AG04450 (cell line): ENCODE data around the gene SNED1. TPM values are rescaled to one million over a fixed set of nuclear protein-coding genes. Genes with fewer than 3 reads are reported as not detected.

Experiments
- CTCF ChIA-PET: fragments of 300-600, 350-600 bp; formaldehyde crosslinking; extraction: SDS; loops from one replicate; lab custom pipeline; 2022; ENCODE audit warnings: antibody characterized with exemption, inconsistent platforms; lab: Charles Lee
- POLR2A ChIA-PET: fragments of 350-600 bp; formaldehyde crosslinking; extraction: SDS; loops from one replicate; lab custom pipeline; 2021; ENCODE audit warnings: antibody characterized with exemption, inconsistent platforms; lab: Yijun Ruan, JAX
- DNase-seq: peaks from one replicate; pipeline ENCODE4 v3.0.0-alpha.2; 2011; ENCODE audit warnings: low read depth, low spot score
- H3K27ac ChIP-seq: one replicate; pipeline ENCODE4 v1.5.1; 2012; ENCODE audit warnings: low read depth, low read length, control low read depth
- H3K27me3 ChIP-seq: one replicate; pipeline ENCODE4 v1.6.0; 2012; ENCODE audit warnings: low read length; ENCODE audit not compliant: control insufficient read depth, insufficient read depth
- H3K4me3 ChIP-seq: 2 replicates; pipeline ENCODE4 v1.5.1; 2011; ENCODE audit warnings: mild to moderate bottlenecking, low read depth, low read length, control low read depth
- H3K9me3 ChIP-seq: 2 replicates; pipeline ENCODE4 v1.5.1; 2012; ENCODE audit warnings: low read length; ENCODE audit not compliant: control insufficient read depth, insufficient read depth
- polyA plus RNA-seq: library from polyadenylated mRNA; depleted of rRNA; stranded (reverse); fragments of >200 nt; gene quantifications from 2 replicates; pipeline ENCODE4 v1.2.3, GENCODE V29; 2011
- TF ChIP-seq, protein P1 (sequence below): IDR thresholded peaks from 2 replicates; pipeline ENCODE4 v1.5.1; 2011; ENCODE audit warnings: low read depth, low read length, control low read depth, inconsistent platforms

Gene SNED1
- polyA plus RNA-seq, 1 experiment: 1.6 TPM

DNA sequence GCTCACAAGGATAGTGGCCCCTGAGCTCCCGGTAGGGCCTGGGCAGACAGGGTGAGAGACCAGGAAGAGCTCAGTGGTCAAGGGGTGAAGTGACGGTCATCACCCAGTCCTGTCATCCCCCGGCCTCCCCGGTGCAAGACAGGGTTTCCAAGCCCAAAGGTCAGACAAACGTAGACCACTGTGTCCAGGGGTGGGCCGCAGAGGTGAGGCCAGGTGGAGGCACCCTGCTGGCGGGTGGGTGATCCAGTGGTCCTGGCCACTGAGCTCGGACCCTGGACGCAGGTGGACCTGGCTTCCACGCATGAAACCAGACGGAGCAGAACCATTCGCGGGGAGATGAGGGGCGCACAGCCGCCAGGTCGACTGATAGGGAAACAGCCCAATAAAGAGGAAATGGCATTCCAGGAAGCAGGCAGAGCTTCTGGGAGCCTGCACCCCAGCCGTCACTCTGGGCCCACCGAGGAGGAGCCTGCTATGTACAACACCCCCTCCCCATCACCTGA is 14.4 kb upstream of the SNED1 start:
- H3K27ac ChIP-seq: no peak overlapping the region
- no peak overlapping the region for H3K4me3 ChIP-seq
- no peak for DNase-seq
- ChIA-PET CTCF (interaction anchor here (0.7 to 1.4 kb wide), 7 partner anchors 9 to 132 kb away, joined by 3 to 7 read pairs (median 3); partner anchors contain the start of gene SNED1), POLR2A (no interaction called here)
- peaks cover 9% of the 10 kb centered on the region for H3K27me3 ChIP-seq
- TF ChIP-seq, protein P1, sequence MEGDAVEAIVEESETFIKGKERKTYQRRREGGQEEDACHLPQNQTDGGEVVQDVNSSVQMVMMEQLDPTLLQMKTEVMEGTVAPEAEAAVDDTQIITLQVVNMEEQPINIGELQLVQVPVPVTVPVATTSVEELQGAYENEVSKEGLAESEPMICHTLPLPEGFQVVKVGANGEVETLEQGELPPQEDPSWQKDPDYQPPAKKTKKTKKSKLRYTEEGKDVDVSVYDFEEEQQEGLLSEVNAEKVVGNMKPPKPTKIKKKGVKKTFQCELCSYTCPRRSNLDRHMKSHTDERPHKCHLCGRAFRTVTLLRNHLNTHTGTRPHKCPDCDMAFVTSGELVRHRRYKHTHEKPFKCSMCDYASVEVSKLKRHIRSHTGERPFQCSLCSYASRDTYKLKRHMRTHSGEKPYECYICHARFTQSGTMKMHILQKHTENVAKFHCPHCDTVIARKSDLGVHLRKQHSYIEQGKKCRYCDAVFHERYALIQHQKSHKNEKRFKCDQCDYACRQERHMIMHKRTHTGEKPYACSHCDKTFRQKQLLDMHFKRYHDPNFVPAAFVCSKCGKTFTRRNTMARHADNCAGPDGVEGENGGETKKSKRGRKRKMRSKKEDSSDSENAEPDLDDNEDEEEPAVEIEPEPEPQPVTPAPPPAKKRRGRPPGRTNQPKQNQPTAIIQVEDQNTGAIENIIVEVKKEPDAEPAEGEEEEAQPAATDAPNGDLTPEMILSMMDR: no peak
- H3K9me3 ChIP-seq: peaks cover 17% of the 10 kb centered on the region

DNA sequence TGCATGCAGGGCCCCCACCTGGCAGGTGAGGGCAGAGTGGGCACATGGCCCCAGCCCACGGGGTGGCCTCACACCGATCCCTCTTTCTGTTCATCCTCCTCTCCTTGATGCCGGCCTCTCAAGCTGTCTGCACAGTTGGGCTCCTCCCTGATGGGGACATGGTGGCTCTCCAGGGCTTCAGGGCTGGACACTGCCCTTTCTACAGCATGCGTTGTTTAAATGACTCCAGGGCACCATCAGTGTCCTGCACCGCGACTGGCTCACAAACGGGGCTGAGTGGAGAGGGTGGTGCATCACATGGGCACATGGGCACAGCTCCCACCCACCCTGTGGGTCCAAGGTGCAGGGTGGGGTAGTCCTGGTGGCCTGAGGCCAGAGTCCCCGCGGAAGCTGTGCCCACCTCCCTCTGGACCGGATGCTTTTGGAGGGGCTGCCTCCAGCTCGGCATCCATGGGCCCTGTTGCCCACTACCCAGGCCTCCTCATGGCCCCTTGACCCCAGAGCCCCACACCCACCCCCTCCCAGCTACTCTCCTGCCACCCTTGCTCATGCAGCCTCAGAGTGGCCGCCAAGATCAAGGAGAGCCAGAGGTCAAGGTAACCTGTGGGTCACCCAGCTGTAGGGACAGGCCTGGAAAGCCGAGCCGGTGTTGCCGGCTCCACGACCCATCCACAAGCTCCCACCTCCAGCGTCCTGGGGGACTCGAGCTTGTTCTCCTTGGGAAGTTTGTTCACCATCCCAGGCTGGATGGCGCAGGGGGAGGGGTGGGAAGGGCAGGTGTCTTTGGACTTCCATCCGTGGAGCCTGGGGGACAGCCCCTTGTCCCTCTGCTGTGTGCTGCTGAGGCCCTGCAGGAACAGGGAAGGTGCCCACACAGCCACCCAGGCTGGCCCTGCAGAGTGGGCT is 12.3 kb upstream of the SNED1 start:
- no peak for DNase-seq
- Histone ChIP-seq H3K27me3 (peaks cover 9% of the 10 kb centered on the region), H3K9me3 (peaks cover 26% of the 10 kb centered on the region), H3K4me3 (no peak overlapping the region), H3K27ac (no peak overlapping the region)
- TF ChIP-seq, protein P1: no peak
- ChIA-PET POLR2A (no interaction called here), CTCF (no interaction called here)

DNA sequence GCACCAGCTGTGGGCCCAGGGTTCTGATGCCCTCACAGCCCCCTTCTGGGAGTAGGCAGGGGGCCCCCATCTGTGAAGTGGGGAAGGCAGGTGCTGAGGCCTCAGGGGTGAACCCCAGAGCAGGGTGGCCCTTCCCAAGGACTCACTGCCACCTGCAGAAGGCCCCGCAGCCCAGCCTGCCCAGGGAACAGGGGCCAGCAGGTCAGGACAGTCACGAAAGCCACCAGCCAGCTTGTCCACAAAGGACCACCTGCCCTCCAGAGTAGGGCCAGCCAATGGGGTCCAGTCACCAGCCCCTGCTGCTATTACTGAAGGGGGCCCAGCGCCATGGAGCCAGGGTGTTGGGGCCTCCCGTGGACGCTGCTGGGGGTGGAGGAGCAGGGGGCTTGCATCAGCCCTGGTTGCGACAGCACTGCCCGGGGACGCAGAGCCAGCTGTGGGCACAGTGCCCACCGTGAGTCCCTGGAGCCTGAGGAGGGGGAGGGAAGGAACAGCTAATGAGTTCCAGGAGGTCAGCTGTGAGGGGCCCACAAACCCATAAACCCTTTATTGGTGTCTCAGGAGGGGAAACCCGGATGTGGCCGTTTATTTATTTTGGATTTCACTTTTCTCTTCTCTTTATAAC is 11.5 kb upstream of the SNED1 start:
- CTCF ChIA-PET: interaction anchor here (1.3 kb wide), 1 partner anchor 72 kb away, joined by 5 read pairs; no protein-coding TSS in a partner anchor
- peak; percentile 20 for DNase-seq
- Histone ChIP-seq H3K27ac (peak overlapping the region; percentile 39), H3K4me3 (no peak overlapping the region), H3K9me3 (peaks cover 26% of the 10 kb centered on the region), H3K27me3 (peaks cover 6% of the 10 kb centered on the region)
- POLR2A ChIA-PET: interaction anchor here (0.7 kb wide), 1 partner anchor 60 kb away, joined by 3 read pairs; no protein-coding TSS in a partner anchor
- TF ChIP-seq, protein P1: no peak

DNA sequence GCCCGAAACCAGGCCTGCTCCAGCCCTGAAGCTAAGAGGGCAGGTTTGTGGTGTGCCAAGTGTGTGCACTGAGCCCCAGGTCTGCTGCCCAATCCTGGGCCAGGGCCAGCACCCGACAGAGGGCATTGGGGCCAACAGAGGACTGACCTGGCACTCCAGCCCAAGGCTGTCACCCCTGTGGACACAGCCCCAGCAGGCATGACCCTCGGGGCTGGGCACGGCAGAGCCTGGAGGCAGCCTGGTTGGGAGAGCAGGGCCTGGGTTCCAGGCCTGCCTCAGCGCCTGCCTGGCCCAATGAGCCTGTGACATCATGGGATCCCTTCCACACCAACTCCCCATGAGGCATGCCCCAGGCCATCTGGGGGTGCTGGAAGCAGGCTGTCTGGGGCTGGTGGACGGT is 10.8 kb upstream of the SNED1 start:
- Histone ChIP-seq H3K27me3 (peaks cover 6% of the 10 kb centered on the region), H3K4me3 (no peak overlapping the region), H3K9me3 (peaks cover 26% of the 10 kb centered on the region), H3K27ac (no peak overlapping the region)
- ChIA-PET POLR2A (no interaction called here), CTCF (interaction anchor here (1.3 to 1.4 kb wide), 2 partner anchors 73 to 147 kb away, joined by 3 to 5 read pairs; no protein-coding TSS in a partner anchor)
- DNase-seq: no peak
- TF ChIP-seq, protein P1: no peak
